MM.1S (cell line): Measurements from ENCODE around the gene DOK6.

ENCODE experiments used
- EZH2 ChIP-seq: fragments of 300-600 bp; sonication (generic); optimal IDR thresholded peaks from 2 replicates; pipeline ENCODE3; 2017; ENCODE audit warnings: low read depth, mild to moderate bottlenecking, antibody characterized with exemption, low read length, mixed read lengths
- TF ChIP-seq, protein P1 (sequence below): fragments of 300-600 bp; sonication (generic); IDR thresholded peaks from 2 replicates; pipeline ENCODE4 v1.5.1; 2016; ENCODE audit warnings: antibody characterized with exemption, low read length, mixed read lengths

DNA sequence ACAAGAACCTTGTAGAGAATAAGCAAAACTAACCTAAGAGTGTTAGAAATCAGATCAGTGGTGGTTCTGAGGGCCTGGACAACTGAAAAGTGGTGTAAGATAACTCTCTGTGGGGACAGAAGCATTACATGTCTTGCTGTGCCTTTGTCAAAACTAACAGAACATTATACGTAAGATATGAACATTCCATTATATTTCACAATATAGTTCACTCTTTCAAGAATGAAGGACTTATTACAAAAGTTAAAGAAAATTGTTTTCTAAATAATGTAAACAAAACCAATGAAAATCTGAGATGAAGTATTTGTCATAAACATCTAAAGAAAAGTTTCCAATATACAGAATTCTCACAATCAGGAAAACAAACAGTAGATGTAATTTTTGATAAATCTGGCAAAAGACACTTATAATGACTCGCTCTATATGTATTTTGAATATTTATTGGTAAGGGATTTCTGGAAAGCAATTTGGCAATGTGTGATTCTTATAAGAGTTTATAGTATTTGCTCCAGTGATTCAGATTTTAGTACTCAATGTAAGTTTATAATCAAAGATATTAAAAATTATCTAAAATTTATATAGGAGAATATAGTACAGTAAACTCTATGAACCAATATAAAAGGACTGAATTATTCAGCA is 288.6 kb downstream of the DOK6 start:
- TF ChIP-seq, protein P1, sequence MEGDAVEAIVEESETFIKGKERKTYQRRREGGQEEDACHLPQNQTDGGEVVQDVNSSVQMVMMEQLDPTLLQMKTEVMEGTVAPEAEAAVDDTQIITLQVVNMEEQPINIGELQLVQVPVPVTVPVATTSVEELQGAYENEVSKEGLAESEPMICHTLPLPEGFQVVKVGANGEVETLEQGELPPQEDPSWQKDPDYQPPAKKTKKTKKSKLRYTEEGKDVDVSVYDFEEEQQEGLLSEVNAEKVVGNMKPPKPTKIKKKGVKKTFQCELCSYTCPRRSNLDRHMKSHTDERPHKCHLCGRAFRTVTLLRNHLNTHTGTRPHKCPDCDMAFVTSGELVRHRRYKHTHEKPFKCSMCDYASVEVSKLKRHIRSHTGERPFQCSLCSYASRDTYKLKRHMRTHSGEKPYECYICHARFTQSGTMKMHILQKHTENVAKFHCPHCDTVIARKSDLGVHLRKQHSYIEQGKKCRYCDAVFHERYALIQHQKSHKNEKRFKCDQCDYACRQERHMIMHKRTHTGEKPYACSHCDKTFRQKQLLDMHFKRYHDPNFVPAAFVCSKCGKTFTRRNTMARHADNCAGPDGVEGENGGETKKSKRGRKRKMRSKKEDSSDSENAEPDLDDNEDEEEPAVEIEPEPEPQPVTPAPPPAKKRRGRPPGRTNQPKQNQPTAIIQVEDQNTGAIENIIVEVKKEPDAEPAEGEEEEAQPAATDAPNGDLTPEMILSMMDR = no peak
- no peak for TF ChIP-seq EZH2
